ENCODE measurements around the gene HTR2A.

GRCh38 chr13:46868091-46868490, 28.8 kb downstream of the HTR2A start:
- TF ChIP-seq CTCF (IDR thresholded peaks at IDR 0.05) (no peak), POLR2A (IDR thresholded peaks at IDR 0.05) (no peak), POLR2AphosphoS5 (IDR thresholded peaks at IDR 0.05; ENCODE audit: insufficient read depth in 1 of 2, low read depth in 1 of 2) (no peak)
